ENCODE data around the gene CPEB3. TPM values are rescaled to one million over a fixed set of nuclear protein-coding genes. Genes with fewer than 3 reads are reported as not detected.

Gene CPEB3
- total RNA-seq, 5 donors from 2014 or later (not counting 1 experiment from before 2014, with no cell fraction given) = 2.7 to 4.1 (median 3.1) TPM

- Mint-ChIP-seq H3K36me3 (peaks cover 6% of the 10 kb centered on the region), H3K4me3 (no peak overlapping the region), H3K9me3 (no peaks in the 10 kb centered on the region), H3K4me1 (peaks cover 0 to 12% (median 6%) of the 10 kb centered on the region in 3 donors), H3K27me3 (no peaks in the 10 kb centered on the region), H3K27ac (no peak overlapping the region)
- CTCF ChIA-PET = no interaction called here
- 100% methylated on average over 3 of the region's 4 CpGs for WGBS (ENCODE audit: insufficient coverage)
- H3K4me1 ChIP-seq (ENCODE audit: control insufficient read depth in 1 of 2, extremely low read depth in 1 of 2, insufficient read depth in 2 of 2, low read length in 2 of 2) = no peaks in the 10 kb centered on the region
- no peaks in the 10 kb centered on the region for H3K27me3 ChIP-seq (replicated peaks in 1 of 2; ENCODE audit: control insufficient read depth in 2 of 2, extremely low read depth in 1 of 2, insufficient read depth in 2 of 2, low read length in 1 of 2)
- POLR2A ChIA-PET = no interaction called here
- DNase-seq (no peak), ATAC-seq (replicated peaks in 1 of 4) (no peak)
- no peak overlapping the region for H3K27ac ChIP-seq (ENCODE audit: low read length)
- H3K9me3 ChIP-seq = no peaks in the 10 kb centered on the region
- no peak overlapping the region for H3K4me3 ChIP-seq (ENCODE audit: control insufficient read depth in 1 of 2, extremely low read depth in 1 of 2, low read length in 1 of 2)
- H3K36me3 ChIP-seq (ENCODE audit: control insufficient read depth in 2 of 2, extremely low read depth in 1 of 2, insufficient read depth in 1 of 2, low read length in 1 of 2) = no peaks in the 10 kb centered on the region
Observed at GRCh38 chr10:92102601-92103213, 188.2 kb downstream of the CPEB3 start.

DNA sequence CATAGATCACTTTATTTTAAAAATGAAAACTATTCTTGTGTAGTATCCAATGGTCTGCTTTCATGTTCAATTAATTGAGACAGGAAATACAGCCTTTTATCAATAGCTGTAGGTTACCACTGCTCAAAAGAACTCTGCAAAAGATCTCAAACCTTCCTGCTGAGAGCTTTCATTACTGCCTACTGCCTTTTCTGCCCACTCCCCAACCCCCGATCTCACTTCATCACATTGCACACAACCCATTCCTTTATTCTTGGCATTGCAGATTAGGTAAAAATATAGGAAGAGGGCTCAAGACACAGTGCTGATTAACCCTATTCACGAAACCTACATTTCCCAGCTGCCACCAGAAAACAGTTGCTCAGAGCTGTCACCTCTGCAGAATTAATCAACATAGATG is 195.9 kb downstream of the CPEB3 start:
- Histone ChIP-seq H3K36me3 (ENCODE audit: control insufficient read depth in 2 of 2, extremely low read depth in 1 of 2, insufficient read depth in 1 of 2, low read length in 1 of 2) (no peaks in the 10 kb centered on the region), H3K27me3 (replicated peaks in 1 of 2; ENCODE audit: control insufficient read depth in 2 of 2, extremely low read depth in 1 of 2, insufficient read depth in 2 of 2, low read length in 1 of 2) (no peaks in the 10 kb centered on the region), H3K4me1 (ENCODE audit: control insufficient read depth in 1 of 2, extremely low read depth in 1 of 2, insufficient read depth in 2 of 2, low read length in 2 of 2) (no peaks in the 10 kb centered on the region), H3K9me3 (no peaks in the 10 kb centered on the region), H3K4me3 (ENCODE audit: control insufficient read depth in 1 of 2, extremely low read depth in 1 of 2, low read length in 1 of 2) (no peak overlapping the region), H3K27ac (ENCODE audit: low read length) (no peak overlapping the region)
- DNase-seq (no peak), ATAC-seq (replicated peaks in 1 of 4) (no peak)
- no peak overlapping the region for H3K4me3 Mint-ChIP-seq
- ChIA-PET CTCF (no interaction called here), POLR2A (no interaction called here)
- H3K36me3 Mint-ChIP-seq = no peaks in the 10 kb centered on the region
- no peaks in the 10 kb centered on the region for H3K27me3 Mint-ChIP-seq
- no peak overlapping the region for H3K27ac Mint-ChIP-seq
- H3K9me3 Mint-ChIP-seq = no peaks in the 10 kb centered on the region
- peaks cover 0 to 7% (median 0%) of the 10 kb centered on the region in 3 donors for H3K4me1 Mint-ChIP-seq
- no CpG with 5 or more reads among the region's 2 CpGs for WGBS (ENCODE audit: insufficient coverage)

DNA sequence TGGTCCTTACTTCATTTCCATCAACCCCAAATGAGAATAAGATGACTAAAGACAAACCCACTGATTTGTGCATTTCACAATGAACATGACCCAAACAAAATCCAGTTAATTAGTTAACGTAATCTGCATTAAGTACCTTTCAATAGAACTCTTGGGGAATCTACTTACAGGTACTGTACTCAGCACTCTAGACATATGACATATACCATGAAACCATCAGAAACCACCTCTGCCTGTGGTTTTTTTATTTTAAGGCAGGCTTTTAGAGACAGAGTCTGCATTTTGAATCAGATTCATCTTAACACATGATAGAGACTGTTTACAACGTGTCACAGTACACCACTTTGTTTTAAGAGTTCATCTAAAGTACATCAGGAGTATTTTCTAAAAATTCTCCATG is 198.9 kb downstream of the CPEB3 start:
- H3K36me3 Mint-ChIP-seq = no peaks in the 10 kb centered on the region
- 100% methylated on average over 1 of the region's 2 CpGs for WGBS (ENCODE audit: insufficient coverage)
- no peak for DNase-seq
- no peak overlapping the region for H3K27ac ChIP-seq (ENCODE audit: low read length)
- ChIA-PET POLR2A (no interaction called here), CTCF (interaction anchor here (0.7 kb wide), 2 partner anchors 518 to 1024 kb away, joined by 3 read pairs; no protein-coding TSS in a partner anchor)
- H3K27me3 Mint-ChIP-seq = no peaks in the 10 kb centered on the region
- no peak for ATAC-seq (replicated peaks in 1 of 4)
- peaks cover 0 to 7% (median 4%) of the 10 kb centered on the region in 3 donors for H3K4me1 Mint-ChIP-seq
- no peaks in the 10 kb centered on the region for H3K27me3 ChIP-seq (replicated peaks in 1 of 2; ENCODE audit: control insufficient read depth in 2 of 2, extremely low read depth in 1 of 2, insufficient read depth in 2 of 2, low read length in 1 of 2)
- H3K4me3 ChIP-seq (ENCODE audit: control insufficient read depth in 1 of 2, extremely low read depth in 1 of 2, low read length in 1 of 2) = no peak overlapping the region
- no peak overlapping the region for H3K4me3 Mint-ChIP-seq
- H3K27ac Mint-ChIP-seq = no peak overlapping the region
- no peaks in the 10 kb centered on the region for H3K4me1 ChIP-seq (ENCODE audit: control insufficient read depth in 1 of 2, extremely low read depth in 1 of 2, insufficient read depth in 2 of 2, low read length in 2 of 2)
- no peaks in the 10 kb centered on the region for H3K9me3 Mint-ChIP-seq
- H3K36me3 ChIP-seq (ENCODE audit: control insufficient read depth in 2 of 2, extremely low read depth in 1 of 2, insufficient read depth in 1 of 2, low read length in 1 of 2) = no peaks in the 10 kb centered on the region
- H3K9me3 ChIP-seq = no peaks in the 10 kb centered on the region

- H3K27ac ChIP-seq (ENCODE audit: low read length) = no peak overlapping the region
- no peaks in the 10 kb centered on the region for H3K36me3 Mint-ChIP-seq
- H3K9me3 Mint-ChIP-seq = no peaks in the 10 kb centered on the region
- peaks cover 0 to 4% (median 0%) of the 10 kb centered on the region in 3 donors for H3K4me1 Mint-ChIP-seq
- no peaks in the 10 kb centered on the region for H3K27me3 ChIP-seq (replicated peaks in 1 of 2; ENCODE audit: control insufficient read depth in 2 of 2, extremely low read depth in 1 of 2, insufficient read depth in 2 of 2, low read length in 1 of 2)
- H3K4me1 ChIP-seq (ENCODE audit: control insufficient read depth in 1 of 2, extremely low read depth in 1 of 2, insufficient read depth in 2 of 2, low read length in 2 of 2) = no peaks in the 10 kb centered on the region
- no peak overlapping the region for H3K27ac Mint-ChIP-seq
- H3K4me3 ChIP-seq (ENCODE audit: control insufficient read depth in 1 of 2, extremely low read depth in 1 of 2, low read length in 1 of 2) = no peak overlapping the region
- H3K27me3 Mint-ChIP-seq = no peaks in the 10 kb centered on the region
- WGBS (ENCODE audit: insufficient coverage) = 70% methylated on average over 2 of the region's 7 CpGs
- POLR2A ChIA-PET = interaction anchor here (0.6 kb wide), 3 partner anchors 24 to 348 kb away, joined by 5 to 6 read pairs (median 6); no protein-coding TSS in a partner anchor
- ATAC-seq (replicated peaks in 1 of 4) = peak; percentile 72 to 90 (median 88)
- H3K9me3 ChIP-seq = no peaks in the 10 kb centered on the region
- CTCF ChIA-PET = interaction anchor here (0.6 to 1.4 kb wide), 13 partner anchors 10 to 1428 kb away, joined by 3 to 8 read pairs (median 5); no protein-coding TSS in a partner anchor
- no peak overlapping the region for H3K4me3 Mint-ChIP-seq
- no peaks in the 10 kb centered on the region for H3K36me3 ChIP-seq (ENCODE audit: control insufficient read depth in 2 of 2, extremely low read depth in 1 of 2, insufficient read depth in 1 of 2, low read length in 1 of 2)
- peak; percentile 7 to 63 (median 34) for DNase-seq
Observed at GRCh38 chr10:92087750-92088395, 203.0 kb downstream of the CPEB3 start.

DNA sequence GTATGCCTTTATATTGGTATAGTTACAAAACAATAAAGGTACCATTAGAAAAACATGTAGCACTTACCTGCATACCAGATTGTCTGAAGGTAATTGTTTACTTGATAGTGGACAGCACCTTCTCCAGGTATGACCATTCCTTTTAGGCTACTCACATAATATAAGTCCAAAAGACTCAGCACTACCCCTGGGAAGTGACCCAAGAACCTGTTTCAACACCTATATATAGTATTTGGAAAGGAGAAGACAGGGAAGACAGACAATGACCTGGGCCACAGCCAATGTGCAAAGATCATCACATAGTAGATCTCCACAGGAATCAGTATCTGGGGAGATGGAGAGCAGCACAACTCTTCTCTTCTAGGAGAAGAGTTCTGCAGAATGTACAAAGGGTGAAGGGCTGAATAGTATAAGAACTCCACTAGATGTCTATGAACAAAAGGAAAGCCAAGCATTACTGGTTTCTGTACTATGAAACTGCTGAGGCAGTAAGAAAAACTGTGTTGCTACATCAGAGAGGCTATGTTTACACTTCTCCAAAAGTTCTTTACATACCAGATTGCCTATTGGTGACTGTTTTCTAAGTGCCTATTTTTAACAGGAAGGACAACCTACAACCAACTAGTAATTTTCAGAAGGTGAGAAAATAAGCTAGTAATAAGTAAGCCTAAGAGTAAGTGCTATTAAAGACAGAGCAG is 208.1 kb downstream of the CPEB3 start:
- no peaks in the 10 kb centered on the region for H3K27me3 Mint-ChIP-seq
- Histone ChIP-seq H3K4me1 (ENCODE audit: control insufficient read depth in 1 of 2, extremely low read depth in 1 of 2, insufficient read depth in 2 of 2, low read length in 2 of 2) (no peaks in the 10 kb centered on the region), H3K9me3 (no peaks in the 10 kb centered on the region), H3K4me3 (ENCODE audit: control insufficient read depth in 1 of 2, extremely low read depth in 1 of 2, low read length in 1 of 2) (no peak overlapping the region), H3K27ac (ENCODE audit: low read length) (no peak overlapping the region), H3K27me3 (replicated peaks in 1 of 2; ENCODE audit: control insufficient read depth in 2 of 2, extremely low read depth in 1 of 2, insufficient read depth in 2 of 2, low read length in 1 of 2) (no peaks in the 10 kb centered on the region), H3K36me3 (ENCODE audit: control insufficient read depth in 2 of 2, extremely low read depth in 1 of 2, insufficient read depth in 1 of 2, low read length in 1 of 2) (peaks cover 2 to 12% of the 10 kb centered on the region in 2 donors)
- H3K9me3 Mint-ChIP-seq = no peaks in the 10 kb centered on the region
- DNase-seq (no peak), ATAC-seq (replicated peaks in 1 of 4) (no peak)
- H3K4me3 Mint-ChIP-seq = no peak overlapping the region
- H3K36me3 Mint-ChIP-seq = peaks cover 21% of the 10 kb centered on the region
- peaks cover 0 to 2% (median 0%) of the 10 kb centered on the region in 3 donors for H3K4me1 Mint-ChIP-seq
- ChIA-PET POLR2A (no interaction called here), CTCF (interaction anchor here in 1 of 2 donors (0.6 to 0.7 kb wide), 2 partner anchors 99 to 473 kb away, joined by 4 to 6 read pairs; no protein-coding TSS in a partner anchor)
- H3K27ac Mint-ChIP-seq = no peak overlapping the region

DNA sequence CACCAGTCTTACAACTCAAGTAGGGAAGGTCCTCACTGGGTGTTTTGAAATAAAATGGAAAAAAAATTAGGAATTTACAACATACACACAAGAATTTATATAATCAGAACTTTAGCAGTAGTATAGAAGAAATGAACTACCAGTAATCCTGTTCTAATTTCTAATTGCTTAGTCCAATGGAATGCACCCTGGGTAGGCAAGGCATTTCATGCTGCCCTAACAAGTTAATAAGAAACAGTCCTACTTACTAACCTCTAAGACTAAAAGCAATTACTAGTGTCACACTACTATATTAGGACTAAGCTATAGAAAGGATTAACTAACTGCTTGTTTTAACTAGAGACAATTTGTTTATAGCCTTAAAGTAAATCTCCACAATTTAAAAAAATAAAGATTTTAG is 209.2 kb downstream of the CPEB3 start:
- DNase-seq = no peak
- H3K9me3 Mint-ChIP-seq = no peaks in the 10 kb centered on the region
- Histone ChIP-seq H3K4me3 (ENCODE audit: control insufficient read depth in 1 of 2, extremely low read depth in 1 of 2, low read length in 1 of 2) (no peak overlapping the region), H3K27me3 (replicated peaks in 1 of 2; ENCODE audit: control insufficient read depth in 2 of 2, extremely low read depth in 1 of 2, insufficient read depth in 2 of 2, low read length in 1 of 2) (no peaks in the 10 kb centered on the region), H3K36me3 (ENCODE audit: control insufficient read depth in 2 of 2, extremely low read depth in 1 of 2, insufficient read depth in 1 of 2, low read length in 1 of 2) (peaks cover 2 to 12% of the 10 kb centered on the region in 2 donors), H3K9me3 (no peaks in the 10 kb centered on the region), H3K4me1 (ENCODE audit: control insufficient read depth in 1 of 2, extremely low read depth in 1 of 2, insufficient read depth in 2 of 2, low read length in 2 of 2) (no peaks in the 10 kb centered on the region), H3K27ac (ENCODE audit: low read length) (no peak overlapping the region)
- H3K27ac Mint-ChIP-seq = no peak overlapping the region
- ChIA-PET CTCF (no interaction called here), POLR2A (interaction anchor here in 1 of 2 donors (0.6 kb wide), 1 partner anchor 654 kb away, joined by 3 read pairs; no protein-coding TSS in a partner anchor)
- H3K27me3 Mint-ChIP-seq = no peaks in the 10 kb centered on the region
- no peak overlapping the region for H3K4me3 Mint-ChIP-seq
- no peaks in the 10 kb centered on the region for H3K4me1 Mint-ChIP-seq
- no peak for ATAC-seq (replicated peaks in 1 of 4)
- peaks cover 26% of the 10 kb centered on the region for H3K36me3 Mint-ChIP-seq
